ENCODE data around the gene TNNC2.
"Not testable (repeated sequence)": the region's sequence is repeated elsewhere in the genome, so short reads cannot be mapped to it uniquely, and the experiment has no call there.

The TNNC2 gene

GRCh38 chr20:45818239-45818638, 8.9 kb downstream of the TNNC2 start:
- DNase-seq, result no peak

- DNase-seq, result peak; percentile 80
Measured at GRCh38 chr20:45817376-45818194, 9.5 kb downstream of the TNNC2 start.

- no peak for DNase-seq
Measured at GRCh38 chr20:45816951-45817350, 10.2 kb downstream of the TNNC2 start.

- DNase-seq, result no peak
Measured at GRCh38 chr20:45814314-45814713, 12.8 kb downstream of the TNNC2 start.

DNA sequence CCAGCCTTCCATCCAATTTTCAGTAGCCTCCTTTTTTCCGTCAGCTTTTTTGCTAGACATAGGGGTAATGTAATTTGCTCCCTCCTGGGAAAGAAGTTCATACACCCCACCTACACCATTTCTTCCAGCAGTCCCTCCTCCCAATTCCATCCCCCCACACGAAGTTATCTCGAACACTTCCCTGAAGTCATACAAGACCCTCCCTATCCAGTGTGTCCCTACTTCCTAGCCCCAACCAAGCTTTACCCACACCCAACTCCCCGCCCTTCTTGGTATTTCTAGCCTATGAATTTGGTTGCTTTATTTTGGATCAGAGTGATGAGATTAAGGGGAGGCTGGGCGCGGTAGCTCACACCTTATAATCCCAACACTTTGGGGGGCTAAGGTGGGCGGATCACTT, 13.6 kb downstream of the TNNC2 start:
- DNase-seq, result no peak

DNA sequence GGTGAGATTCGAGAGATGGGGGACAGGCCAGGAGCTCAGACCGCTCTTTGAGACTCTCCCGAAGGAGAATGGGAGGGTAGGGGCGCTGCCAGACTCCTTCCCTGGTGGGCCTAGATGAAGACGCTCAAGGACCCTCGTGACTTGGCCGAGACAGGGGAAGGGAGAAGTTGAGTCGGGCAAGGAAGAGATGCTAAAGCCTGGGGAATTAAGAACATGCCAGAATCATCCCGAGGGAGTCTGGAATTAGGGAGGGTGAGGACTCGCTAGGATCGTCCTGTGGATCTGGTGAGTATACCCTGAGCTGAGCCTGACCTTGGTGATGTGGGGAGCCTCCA, 14.1 kb downstream of the TNNC2 start:
- no peak for DNase-seq

DNA sequence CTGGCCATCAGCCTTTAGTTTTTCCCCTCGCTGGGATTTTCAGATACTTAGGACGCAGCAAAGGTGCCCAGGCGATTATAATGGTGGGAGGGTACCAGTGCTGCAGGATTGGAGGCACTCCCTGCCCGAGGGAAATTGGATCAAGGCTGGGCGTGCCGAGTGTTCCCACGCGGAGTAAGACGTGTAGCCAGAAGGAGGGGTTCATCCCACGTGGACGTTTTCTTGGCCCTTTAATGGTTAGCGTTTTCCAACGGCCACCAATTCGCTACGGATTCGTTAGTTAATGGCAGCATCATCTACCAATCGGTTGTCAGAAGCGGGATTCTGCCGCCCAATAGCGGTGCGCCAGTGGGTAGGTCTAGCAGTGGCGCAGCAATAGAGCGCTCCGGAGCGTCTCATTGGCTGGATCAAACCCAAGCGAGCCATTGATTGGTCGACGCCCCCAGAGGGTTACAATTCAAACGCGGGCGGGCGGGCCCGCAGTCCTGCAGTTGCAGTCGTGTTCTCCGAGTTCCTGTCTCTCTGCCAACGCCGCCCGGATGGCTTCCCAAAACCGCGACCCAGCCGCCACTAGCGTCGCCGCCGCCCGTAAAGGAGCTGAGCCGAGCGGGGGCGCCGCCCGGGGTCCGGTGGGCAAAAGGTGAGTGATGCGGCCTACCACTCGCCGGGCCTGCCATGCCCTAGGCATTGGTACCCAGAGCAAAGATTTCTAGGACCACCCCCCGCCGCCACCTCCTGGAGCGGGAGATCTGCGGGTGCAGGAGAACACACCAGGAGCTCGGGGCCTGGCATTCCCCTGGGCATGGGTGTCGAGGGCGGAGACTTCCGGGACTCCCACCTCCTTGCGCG, 14.7 kb downstream of the TNNC2 start, which contains the start of gene UBE2C:
TSS of gene UBE2C (plus strand) at position 488 of the 849 bp plus-strand sequence. CDS start at position 540, 52 bp downstream.
- DNase-seq, result peak; percentile 93

DNA sequence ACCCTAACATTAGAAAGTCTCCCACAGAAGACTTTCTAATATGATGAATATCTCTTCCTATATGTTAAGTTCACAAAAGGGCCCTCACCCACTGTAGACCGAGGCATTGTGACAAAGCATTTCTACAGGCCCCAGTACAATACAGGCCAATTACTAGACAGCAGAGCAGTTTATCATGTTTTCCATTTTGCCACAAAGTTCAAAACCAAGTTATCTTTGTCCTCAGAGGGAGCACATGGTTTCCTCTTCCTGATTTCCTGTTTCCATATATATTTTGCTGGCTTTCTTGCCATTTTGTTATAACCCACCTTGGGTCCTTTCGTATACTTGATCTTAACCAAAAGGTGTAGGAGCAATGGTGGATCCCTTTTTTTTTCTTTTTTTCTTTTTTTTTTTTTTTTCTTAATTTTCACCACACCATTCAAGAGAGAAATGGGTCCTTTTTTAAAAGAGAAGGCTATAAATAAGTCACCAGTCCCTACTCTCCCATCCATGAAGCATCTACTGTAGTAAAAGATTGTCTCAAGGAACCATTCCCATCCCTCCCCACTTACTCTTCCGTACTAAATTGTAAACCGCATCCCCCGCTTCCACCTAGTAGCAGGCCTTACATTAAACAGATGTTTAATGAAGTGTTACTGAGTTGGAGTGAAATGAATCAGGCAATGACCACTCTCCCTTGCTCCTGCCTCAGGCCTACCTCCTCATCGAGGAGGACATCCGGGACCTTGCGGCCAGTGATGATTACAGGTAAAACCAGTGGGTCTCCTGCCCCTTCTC, 16.7 kb downstream of the TNNC2 start:
- DNase-seq, result no peak

GRCh38 chr20:45801851-45802250, 25.3 kb downstream of the TNNC2 start:
- no peak for DNase-seq

GRCh38 chr20:45798935-45799642, 28.0 kb downstream of the TNNC2 start:
- DNase-seq, result peak; percentile 48

- not testable (repeated sequence) for DNase-seq
Measured at GRCh38 chr20:45797955-45798354, 29.2 kb downstream of the TNNC2 start.

GRCh38 chr20:45797510-45797909, 29.6 kb downstream of the TNNC2 start:
- not testable (repeated sequence) for DNase-seq

GRCh38 chr20:45796337-45797065, 30.6 kb downstream of the TNNC2 start:
- DNase-seq, result no peak

- DNase-seq, result no peak
Measured at GRCh38 chr20:45792317-45793118, 34.6 kb downstream of the TNNC2 start.

GRCh38 chr20:45788351-45788750, 38.8 kb downstream of the TNNC2 start:
- DNase-seq, result no peak

DNA sequence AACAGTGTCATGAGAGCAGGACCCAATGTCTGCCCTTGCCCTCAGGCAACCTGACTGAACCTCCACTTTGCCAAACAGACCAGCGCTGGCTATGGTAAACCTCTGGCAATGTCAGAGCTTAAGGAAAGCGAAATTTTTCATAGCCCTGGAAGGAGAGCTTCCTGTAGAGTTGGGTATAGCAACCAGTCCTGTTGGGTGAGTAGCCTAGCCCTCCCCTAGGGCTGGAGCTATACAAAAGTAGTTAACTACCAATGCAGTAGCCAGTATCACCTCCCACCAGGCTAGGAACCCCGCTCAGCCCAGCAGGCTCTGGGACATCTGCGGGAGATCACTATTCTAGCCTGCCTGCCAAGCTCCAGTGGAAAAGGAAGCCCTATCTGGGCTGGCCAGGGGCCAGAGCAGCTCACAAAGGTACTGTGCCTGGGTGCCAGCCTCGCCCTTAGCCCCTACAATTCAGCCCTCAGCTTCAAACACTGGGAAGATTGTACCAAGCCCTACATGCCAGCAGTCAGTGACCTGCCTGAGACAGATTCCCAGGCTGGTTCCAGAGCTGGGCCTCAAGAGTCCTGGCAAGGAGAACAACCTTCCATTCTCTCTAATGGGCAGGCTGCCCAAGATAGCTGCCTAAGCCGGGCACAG, 43.3 kb downstream of the TNNC2 start:
- DNase-seq, result no peak

DNA sequence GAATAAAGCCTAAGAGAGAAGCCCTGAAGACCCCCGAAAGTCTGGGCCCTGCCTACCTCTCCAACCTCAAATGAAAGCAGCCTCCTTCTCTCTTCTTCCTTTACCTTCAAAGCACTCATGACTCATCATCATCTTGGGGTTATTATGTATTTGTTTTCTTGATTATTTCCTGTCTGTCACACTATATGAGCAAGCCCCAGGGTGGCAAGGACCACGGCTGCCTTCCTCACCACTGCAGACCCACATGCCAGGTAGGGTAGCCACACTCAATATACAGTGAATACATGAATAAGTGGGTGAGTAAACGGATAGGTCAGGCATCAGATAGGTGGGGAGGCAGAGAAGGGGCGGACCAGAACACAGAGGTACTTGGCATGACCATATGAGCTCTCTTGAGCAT, 44.2 kb downstream of the TNNC2 start:
- DNase-seq, result peak; percentile 1

DNA sequence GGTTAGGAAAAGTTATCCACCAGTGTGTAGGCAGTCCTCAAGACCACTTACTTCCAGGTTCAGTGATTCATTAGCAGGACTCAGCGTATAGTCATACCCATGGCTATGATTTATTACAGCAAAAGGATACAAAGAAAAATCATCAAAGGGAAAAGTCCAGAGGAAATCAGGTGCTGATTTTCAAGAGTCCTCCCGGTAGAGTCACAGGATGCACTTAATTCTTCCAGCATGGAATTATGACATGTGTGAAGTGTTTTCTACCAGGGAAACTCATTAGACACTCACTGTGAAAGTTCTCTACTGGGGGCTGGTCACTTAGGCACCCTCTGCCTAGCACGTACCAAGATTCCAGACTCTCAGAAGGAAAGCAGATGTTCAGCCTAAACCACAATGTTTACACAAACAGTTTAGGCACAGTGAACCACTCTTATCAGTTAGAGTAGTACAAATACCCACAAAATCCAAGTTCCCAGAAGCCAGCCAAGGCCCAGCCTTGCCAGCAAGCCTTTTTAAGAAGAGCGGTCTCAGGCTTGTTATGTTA, 45.7 kb downstream of the TNNC2 start:
- DNase-seq, result peak; percentile 80

- no peak for DNase-seq
Measured at GRCh38 chr20:45780159-45780558, 47.0 kb downstream of the TNNC2 start.

Measured in kidney glomerular epithelial cell (primary cell).